EH (cell line): ENCODE results near the gene AK8.

ENCODE experiments used
- DNase-seq: peaks from one replicate; pipeline ENCODE4 v3.0.0-alpha.2; 2015; ENCODE audit warnings: low read depth

AK8 gene

GRCh38 chr9:132887181-132888120, 9.4 kb upstream of the AK8 start:
- no peak for DNase-seq

GRCh38 chr9:132886334-132886725, 8.2 kb upstream of the AK8 start:
- no peak for DNase-seq

DNA sequence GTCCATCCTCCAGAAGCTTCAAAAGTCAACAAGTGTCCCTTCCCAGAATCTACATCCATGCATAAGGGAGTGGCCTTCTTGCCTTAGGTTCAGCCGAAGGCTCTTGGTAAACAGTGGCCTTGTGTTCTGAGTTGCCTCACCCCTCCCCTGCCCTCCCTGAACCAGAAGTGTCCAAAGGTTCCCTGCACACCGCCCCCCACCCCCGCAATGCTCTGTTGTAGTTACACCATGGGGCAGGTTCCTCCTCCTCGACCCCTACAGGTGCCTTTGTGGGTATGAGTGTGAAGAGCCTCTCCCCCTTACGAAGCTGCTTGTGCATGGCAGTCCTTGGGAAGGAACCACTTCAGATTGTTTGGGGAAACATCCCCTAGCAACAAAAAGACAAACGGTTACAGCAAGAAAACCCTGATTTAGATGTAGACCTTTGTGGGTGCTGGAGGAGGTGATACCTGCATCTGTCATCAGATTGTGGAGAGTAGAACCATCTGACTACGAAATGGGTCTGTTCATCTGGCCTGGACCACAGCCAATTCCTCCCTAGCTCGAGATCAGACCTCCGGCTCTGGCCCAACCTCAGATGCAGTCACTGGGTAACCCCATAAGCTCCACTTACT, 7.7 kb upstream of the AK8 start:
- no peak for DNase-seq

DNA sequence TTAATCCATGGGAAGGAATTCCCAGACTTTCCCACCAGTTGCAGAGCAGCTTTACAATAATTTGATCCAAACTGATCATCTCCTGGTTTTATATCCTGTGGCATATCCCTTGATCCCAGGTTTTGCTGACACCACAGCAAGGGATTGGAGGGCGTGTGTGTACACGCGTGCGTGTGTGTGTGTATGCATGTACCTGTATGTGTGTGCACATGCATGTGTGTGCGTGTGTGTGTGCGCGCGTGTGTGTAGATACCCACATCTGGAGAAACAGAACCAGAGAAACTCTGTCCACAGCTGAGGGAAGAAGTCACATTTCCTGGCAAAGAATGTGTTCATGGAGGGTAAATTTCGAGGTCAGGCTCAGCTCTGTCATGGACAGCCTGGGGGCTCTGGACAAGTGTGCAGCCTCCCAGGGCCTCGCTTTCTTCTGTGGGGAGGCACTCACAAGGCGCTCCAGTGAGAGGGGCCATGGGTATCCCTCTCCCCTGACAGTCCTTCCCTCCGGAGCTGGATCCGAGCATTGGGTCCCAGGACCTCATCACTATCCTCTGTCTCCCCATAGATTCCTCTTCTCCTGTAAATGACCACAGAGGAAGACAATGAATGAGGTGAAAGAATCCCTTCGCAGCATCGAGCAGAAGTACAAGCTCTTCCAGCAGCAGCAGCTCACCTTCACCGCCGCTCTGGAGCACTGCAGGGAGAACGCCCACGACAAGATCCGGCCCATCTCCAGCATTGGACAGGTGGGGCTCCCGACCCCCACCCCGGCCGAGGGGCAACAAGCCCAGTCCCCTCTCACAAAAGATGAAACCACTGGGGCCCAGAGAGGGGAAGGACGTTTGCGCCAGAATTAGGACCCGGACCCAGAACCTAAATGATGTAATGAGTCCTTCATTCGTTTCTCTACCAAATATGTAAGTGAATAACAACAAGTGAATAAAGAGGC, 5.5 kb upstream of the AK8 start:
- no peak for DNase-seq

GRCh38 chr9:132882616-132883015, 4.5 kb upstream of the AK8 start:
- DNase-seq = no peak

- DNase-seq = no peak
Observed at GRCh38 chr9:132881826-132882225, 3.7 kb upstream of the AK8 start.

GRCh38 chr9:132880324-132880661, 2.2 kb upstream of the AK8 start:
- DNase-seq = peak; percentile 4

DNA sequence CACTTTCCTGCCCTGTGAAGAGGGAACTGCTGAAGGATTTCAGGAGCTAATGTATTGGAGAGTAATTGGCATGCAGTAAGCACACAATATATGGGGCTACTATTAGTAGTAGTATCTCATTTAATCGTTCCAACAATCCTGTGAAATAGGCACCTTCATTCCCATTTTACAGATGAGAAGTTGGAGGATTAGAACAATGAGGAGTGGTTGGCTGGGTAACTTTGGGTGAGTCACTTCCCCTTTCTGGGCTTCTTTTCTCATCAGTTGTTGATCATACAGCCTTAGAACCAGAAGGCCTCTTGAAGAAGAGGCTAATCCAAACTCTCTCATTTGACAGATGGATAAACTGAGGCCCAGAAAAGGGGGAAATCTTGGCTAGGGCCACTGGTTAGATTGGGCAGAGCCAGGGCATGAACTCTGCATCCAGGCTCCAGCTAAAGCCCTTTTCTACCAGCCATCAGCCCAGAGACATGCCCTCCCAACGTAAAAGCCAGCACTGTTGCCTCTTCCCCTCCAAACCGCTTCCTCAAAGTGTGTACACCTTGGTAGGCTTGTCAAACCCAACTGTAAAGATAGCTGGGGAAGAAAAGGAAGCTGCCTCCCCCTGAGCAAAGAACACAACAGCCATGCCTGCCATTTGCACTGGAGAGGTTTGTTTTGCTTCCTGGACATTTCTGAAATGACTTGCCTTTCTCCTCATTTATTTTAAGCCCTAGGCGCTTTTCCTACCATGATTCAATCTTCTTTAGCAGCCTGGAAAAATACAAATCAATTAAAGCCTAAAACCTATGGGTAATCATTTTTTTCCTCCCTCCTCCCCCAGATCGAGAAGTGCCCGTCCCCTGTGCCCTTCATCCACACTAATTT, 1.6 kb upstream of the AK8 start:
- peak; percentile 8 for DNase-seq

DNA sequence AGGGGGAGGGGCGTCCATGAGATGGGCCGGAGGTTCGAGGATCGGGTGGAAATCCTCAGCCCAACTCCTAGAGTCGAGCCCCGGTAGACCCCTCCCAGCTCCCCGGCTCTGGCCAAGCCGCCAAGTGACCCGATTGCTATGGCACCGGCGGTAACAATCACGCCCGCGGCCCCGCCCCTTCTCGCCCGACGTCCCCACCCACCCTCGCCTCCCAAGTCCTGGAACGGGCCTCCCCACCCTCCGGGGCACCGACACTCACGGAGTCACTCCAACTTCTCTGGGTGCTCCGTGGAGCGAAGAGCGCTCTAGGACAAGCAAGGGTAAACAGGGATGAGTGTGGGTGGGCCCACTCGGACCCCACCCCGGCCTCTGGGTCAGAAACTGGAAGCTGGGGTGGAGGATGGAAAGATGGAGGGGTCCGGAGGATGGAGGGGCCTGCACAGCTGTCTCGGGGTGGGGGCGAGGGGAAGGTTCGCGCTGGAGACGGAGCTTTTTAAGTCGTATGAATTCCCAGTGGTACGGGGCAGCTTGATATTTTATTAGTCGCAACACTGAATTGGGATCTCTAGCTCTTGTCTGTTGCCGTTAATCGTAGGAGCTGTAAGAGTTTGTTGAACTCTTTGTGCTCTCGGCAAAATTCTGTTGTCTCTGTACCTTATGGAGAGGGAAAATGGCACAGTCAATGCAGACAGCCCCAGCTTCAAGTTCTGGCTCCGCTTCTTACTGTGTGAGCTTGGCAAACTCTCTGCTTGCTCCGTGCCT, 792 bp upstream of the AK8 start, which contains the start of gene SPACA9:
Gene SPACA9 (plus strand): TSS at position 204 of the 762 bp plus-strand sequence. CDS start 5,050 bp downstream, outside the sequence.
- DNase-seq = peak; percentile 63

DNA sequence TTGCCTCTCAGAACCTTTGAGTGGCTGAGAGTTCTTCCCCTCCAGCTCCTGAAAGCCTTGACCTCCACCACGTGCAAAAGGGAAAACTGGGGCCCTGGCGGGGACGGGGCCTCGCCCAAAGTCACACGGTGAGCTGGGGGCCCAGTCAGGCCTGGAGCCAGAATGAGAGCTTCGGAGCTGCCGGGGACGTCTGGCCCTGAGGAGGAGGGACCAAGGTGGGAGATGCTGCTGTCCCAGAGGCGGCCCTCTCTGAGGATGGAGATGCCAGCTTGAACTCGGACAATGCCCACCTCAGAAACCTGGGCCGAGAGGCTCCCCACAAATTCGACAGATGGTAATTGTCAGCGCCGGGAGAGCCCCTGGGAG, 643 bp downstream of the AK8 start:
- DNase-seq = no peak

DNA sequence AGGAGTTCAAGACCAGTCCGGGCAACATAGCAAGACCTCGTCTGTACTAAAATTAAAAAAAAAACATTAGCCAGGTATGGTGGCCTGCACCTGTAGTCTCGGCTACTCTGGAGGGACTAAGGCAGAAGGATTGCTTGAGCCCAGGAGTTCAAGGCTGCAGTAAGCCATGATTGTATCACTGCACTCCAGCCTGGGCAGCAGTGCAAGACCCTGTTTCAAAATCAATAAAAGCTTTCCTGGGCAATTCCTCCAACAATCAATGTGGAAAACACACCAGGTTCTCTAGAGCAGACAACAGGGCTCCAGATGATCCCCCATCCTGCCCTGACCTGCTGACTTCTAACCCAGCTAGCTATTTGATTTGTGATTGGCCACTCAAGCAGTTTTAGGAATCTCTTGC, 1.2 kb downstream of the AK8 start:
- DNase-seq = no peak

GRCh38 chr9:132875159-132875558, 2.9 kb downstream of the AK8 start:
- no peak for DNase-seq

DNA sequence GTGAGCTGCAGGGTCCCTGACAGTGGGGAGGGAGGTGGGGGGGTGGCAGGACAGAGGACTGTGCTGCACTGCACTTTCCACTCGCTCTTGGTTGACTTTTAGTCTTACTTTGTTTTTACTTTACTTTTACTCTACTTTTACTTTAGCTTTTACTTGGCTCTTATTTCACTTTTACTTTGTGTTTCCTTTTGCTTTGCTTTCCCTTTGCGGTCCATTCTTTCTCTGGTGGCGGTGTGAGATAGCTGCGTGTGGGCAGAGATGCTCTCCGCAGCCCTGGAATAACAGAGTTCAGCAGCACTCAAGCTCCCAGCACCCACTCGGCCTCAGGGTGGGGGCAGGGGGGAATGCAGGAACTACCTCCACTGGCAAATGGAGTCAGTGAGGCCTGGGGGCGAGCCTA, 4.7 kb downstream of the AK8 start:
- no peak for DNase-seq

GRCh38 chr9:132869266-132869665, 8.8 kb downstream of the AK8 start:
- DNase-seq = no peak

GRCh38 chr9:132866898-132867297, 11.2 kb downstream of the AK8 start:
- DNase-seq = no peak

GRCh38 chr9:132864691-132865090, 13.4 kb downstream of the AK8 start:
- no peak for DNase-seq

GRCh38 chr9:132864277-132864676, 13.8 kb downstream of the AK8 start:
- DNase-seq = no peak

DNA sequence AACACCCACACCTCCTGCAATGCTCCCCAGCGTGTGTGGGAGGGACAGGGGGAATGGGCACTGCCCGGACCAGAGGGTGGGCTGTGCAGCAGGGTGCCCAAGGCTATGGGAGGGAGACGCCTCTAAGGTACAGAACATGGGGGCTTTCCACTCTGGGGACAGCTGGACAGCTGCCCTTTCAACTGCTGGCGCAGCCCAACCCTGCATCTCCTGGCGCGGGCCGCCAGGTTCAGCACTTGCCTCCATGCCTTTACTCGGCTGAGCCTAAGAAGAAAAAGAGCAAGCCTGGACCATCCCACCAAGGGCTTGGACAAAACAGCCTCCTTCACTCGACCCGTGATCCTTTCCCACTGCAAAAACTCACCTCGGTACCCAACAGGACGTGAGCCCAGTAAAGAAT, 15.0 kb downstream of the AK8 start:
- DNase-seq = no peak

GRCh38 chr9:132862533-132862932, 15.6 kb downstream of the AK8 start:
- DNase-seq = no peak

DNA sequence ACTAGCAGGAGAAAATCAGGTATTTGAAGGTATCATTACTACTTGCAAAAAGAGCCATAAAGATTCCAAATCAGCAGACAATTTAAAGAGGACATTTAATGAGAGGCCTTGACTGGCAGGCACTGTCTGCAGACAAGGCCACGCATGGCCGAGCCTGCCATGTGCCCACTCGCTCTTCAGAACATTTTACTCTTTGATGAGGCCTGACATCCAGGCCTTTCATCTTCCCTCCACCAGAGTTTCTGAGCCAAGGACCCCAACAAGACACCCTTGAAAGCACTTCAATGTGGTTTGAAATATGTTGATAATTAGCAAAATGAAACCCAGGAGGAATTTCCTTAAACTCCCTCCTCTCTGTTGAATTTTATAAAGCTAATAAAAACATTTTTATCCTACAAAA, 16.4 kb downstream of the AK8 start:
- DNase-seq = no peak

DNA sequence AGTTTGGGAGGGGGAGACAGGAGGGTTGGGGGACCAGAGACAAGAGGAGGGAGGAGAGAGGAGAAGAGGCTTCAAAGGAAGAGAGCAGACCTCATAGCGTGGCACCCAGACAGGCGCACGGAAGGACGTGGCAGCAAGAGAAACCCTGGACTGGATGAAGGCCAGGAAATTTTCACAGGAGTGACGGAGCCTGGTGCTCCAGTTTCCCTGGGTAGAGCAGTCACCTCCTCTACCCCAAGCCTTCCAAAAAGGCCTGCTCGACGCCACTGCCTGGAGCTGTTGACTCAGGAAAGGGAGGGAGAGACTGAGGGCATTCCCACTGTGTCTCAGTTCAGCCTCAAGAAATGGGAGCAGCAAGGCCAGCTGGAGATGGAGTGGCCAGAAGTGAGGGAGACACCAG, 19.3 kb downstream of the AK8 start:
- DNase-seq = no peak
